ENCODE data around the gene ALDH1L1. TPM values are rescaled to one million over a fixed set of nuclear protein-coding genes. Genes with fewer than 3 reads are reported as not detected.

Gene ALDH1L1
- total RNA-seq, 4 donors from 2014 or later: 125 to 176 (median 150) TPM

DNA sequence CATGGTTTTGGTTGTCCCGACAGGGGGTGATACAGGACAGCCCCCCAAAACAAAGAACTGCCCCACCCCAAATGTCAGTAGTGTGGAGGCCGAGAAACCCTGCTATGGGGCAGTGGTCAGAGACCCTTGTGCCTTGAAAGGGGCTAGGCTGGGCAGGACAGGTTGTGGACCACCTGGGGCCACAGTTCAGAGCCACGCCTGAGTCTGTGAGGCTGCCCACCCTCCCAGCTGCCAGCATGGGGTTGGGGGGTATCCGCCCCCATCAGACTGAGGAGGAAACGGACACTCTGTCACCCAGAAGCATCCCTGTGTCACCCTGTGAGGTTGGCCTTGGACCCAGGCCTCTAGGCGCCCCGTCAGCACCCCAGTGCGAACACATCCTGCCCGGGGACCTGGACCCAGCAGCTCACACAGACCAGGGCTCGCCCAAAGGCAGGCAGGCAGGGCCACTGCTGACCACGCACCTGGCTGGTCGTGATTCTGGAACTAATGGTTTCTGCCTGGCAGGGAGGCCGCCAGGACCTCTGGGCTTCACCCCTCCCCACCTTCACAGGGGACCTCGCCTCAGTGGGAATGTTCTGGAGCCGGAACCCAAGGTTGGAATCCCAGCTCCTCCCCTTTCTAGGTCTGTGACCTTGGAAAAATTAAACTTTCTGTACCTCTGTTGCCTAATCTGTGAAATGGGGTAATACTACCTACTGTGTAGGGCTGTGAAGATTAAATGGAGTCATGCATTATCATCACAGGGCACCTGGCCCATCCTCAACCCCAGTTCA lies 97.8 kb downstream of the ALDH1L1 start:
- DNase-seq (ENCODE audit: low spot score): no peak
- no peak for ATAC-seq (ENCODE audit: low FRiP score)
- TF ChIP-seq, protein P1, sequence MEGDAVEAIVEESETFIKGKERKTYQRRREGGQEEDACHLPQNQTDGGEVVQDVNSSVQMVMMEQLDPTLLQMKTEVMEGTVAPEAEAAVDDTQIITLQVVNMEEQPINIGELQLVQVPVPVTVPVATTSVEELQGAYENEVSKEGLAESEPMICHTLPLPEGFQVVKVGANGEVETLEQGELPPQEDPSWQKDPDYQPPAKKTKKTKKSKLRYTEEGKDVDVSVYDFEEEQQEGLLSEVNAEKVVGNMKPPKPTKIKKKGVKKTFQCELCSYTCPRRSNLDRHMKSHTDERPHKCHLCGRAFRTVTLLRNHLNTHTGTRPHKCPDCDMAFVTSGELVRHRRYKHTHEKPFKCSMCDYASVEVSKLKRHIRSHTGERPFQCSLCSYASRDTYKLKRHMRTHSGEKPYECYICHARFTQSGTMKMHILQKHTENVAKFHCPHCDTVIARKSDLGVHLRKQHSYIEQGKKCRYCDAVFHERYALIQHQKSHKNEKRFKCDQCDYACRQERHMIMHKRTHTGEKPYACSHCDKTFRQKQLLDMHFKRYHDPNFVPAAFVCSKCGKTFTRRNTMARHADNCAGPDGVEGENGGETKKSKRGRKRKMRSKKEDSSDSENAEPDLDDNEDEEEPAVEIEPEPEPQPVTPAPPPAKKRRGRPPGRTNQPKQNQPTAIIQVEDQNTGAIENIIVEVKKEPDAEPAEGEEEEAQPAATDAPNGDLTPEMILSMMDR (IDR thresholded peaks at IDR 0.05): no peak

GRCh38 chr3:126081618-126082361 lies 98.6 kb downstream of the ALDH1L1 start:
- ATAC-seq (ENCODE audit: low FRiP score) (no peak), DNase-seq (ENCODE audit: low spot score) (no peak)
- TF ChIP-seq, protein P1 (IDR thresholded peaks at IDR 0.05): no peak

GRCh38 chr3:126080970-126081369 lies 99.4 kb downstream of the ALDH1L1 start:
- TF ChIP-seq, protein P1 (IDR thresholded peaks at IDR 0.05): no peak
- ATAC-seq (ENCODE audit: low FRiP score): no peak
- no peak for DNase-seq (ENCODE audit: low spot score)

DNA sequence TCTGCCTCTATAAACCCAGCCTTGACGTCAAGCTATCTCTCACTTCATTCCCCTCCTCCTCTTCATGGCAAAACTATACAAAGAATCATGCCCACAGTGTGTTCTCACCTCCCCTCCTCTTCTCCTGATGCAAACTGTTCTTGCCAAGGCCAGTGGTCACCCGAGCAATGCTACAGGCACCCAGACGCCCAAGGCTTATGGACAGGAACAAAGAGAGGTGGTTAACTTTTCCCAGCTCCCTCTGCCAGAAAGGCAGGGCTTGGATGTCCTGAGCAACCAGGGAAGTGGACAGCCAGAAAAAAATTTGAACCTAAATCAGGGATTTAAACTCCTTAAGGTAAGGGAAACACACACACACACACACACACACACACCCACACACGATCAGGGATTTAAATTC lies 101.5 kb downstream of the ALDH1L1 start:
- TF ChIP-seq, protein P1 (IDR thresholded peaks at IDR 0.05): no peak
- ATAC-seq (ENCODE audit: low FRiP score) (no peak), DNase-seq (ENCODE audit: low spot score) (no peak)

DNA sequence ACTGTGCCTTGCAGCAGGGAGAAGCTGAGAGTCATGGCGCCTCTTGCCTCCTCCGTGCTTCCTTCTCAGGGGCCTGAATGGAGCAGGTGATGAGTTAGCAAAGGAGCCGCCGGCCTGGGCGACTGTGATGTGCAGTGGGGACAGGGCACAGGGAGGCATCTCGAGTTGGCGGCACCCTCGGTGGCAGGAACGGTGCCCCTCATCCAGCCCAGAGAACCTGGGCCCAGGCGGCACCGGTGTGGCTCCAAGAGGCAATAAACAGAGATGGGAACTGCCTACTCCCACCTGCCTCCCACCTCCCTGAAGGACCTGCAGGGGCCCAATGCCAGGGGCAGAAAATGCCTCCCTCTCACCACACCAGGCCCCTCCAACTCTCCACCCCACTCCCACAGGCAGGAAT lies 102.6 kb downstream of the ALDH1L1 start:
- TF ChIP-seq, protein P1 (IDR thresholded peaks at IDR 0.05): no peak
- ATAC-seq (ENCODE audit: low FRiP score): no peak
- no peak for DNase-seq (ENCODE audit: low spot score)

- ATAC-seq (ENCODE audit: low FRiP score) (no peak), DNase-seq (ENCODE audit: low spot score) (no peak)
- TF ChIP-seq, protein P1 (IDR thresholded peaks at IDR 0.05): no peak
These were observed 104.2 kb downstream of the ALDH1L1 start for GRCh38 chr3:126076140-126076539.
